ENCODE data around the gene SAYSD1.

Gene SAYSD1

DNA sequence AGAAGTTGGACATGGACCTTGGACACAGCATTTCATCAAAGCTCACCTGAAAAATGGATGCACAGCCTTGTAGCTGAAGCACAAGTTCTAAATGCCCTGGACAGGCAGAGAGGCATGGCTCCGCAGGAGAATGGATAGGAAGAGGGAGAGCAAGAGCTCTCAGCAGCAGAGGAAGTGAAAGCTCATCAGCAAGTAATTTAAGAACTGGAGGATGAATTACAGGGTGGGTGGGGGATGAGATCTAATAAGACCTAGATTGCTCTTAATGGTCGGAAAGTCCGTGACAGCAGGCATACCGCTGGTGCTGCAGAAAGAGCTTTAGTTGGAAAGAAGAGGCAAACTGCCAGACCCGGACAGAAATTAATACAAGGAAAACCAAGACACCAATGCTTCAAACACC lies 37.3 kb upstream of the SAYSD1 start:
- Histone ChIP-seq H3K27me3 (ENCODE audit: insufficient read depth, low read depth, severe bottlenecking) (peaks cover 2% of the 10 kb centered on the region), H3K4me3 (ENCODE audit: low read depth, low read length) (no peak overlapping the region), H3K9me3 (ENCODE audit: severe bottlenecking) (no peaks in the 10 kb centered on the region), H3K36me3 (no peaks in the 10 kb centered on the region), H3K27ac (no peak overlapping the region)
- TF ChIP-seq, protein P1, sequence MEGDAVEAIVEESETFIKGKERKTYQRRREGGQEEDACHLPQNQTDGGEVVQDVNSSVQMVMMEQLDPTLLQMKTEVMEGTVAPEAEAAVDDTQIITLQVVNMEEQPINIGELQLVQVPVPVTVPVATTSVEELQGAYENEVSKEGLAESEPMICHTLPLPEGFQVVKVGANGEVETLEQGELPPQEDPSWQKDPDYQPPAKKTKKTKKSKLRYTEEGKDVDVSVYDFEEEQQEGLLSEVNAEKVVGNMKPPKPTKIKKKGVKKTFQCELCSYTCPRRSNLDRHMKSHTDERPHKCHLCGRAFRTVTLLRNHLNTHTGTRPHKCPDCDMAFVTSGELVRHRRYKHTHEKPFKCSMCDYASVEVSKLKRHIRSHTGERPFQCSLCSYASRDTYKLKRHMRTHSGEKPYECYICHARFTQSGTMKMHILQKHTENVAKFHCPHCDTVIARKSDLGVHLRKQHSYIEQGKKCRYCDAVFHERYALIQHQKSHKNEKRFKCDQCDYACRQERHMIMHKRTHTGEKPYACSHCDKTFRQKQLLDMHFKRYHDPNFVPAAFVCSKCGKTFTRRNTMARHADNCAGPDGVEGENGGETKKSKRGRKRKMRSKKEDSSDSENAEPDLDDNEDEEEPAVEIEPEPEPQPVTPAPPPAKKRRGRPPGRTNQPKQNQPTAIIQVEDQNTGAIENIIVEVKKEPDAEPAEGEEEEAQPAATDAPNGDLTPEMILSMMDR (IDR thresholded peaks at IDR 0.05; ENCODE audit: low read depth, low read length): no peak
- DNase-seq: no peak

DNA sequence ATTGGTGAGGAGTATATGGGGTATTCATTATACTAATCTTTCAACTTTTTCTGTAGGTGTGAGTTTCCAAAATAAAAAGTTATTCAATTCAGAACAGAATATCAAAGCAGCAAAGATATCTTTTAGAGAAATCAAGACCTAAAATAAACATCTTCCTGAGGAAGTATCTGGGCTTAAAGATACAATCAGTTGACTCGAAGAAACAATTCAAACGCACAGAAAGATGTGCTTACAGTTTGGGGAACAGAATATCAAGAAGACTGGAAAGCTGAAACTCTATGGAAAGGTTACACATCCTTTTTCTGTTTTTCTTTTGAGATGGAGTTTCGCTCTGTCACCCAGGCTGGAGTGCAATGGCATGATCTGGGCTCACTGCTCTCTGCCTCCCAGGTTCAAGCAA lies 36.2 kb upstream of the SAYSD1 start:
- peaks cover 2% of the 10 kb centered on the region for H3K27me3 ChIP-seq (ENCODE audit: insufficient read depth, low read depth, severe bottlenecking)
- no peak overlapping the region for H3K27ac ChIP-seq
- no peaks in the 10 kb centered on the region for H3K9me3 ChIP-seq (ENCODE audit: severe bottlenecking)
- no peaks in the 10 kb centered on the region for H3K36me3 ChIP-seq
- H3K4me3 ChIP-seq (ENCODE audit: low read depth, low read length): no peak overlapping the region
- no peak for DNase-seq
- TF ChIP-seq, protein P1 (IDR thresholded peaks at IDR 0.05; ENCODE audit: low read depth, low read length): no peak

DNA sequence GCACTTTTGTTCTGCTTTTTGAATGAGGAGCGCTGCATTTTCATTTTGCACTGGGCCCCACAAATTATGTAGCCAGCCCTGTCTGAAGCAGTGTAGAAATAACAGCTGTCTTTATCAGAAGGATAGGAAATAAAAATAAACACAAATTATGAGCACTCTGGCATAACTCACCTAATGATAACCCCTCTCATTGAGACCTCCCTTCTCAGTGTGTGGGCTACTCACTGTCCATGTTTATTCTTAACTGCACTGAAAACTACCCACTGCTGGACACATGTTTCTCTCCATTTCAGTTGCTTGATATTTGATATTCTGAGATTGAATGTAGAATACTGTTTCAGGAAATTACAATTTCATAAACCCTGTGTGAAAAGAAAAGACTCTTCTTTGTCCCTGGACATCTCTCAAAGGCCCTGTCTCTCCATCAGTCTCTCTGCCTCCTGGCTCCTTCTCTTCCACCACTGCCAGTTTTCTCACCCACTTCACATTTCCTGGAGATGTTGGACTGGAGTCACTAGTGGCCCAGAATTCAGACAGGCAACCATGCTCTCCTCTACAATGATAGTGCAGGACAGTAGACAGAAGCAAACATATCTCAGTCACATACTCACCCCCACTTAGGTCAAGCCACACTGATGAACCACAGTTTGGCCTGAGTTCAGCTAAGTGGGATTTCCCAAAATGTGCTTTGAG lies 29.6 kb upstream of the SAYSD1 start:
- no peak overlapping the region for H3K27ac ChIP-seq
- no peaks in the 10 kb centered on the region for H3K36me3 ChIP-seq
- TF ChIP-seq, protein P1 (IDR thresholded peaks at IDR 0.05; ENCODE audit: low read depth, low read length): no peak
- H3K27me3 ChIP-seq (ENCODE audit: insufficient read depth, low read depth, severe bottlenecking): no peaks in the 10 kb centered on the region
- no peak overlapping the region for H3K4me3 ChIP-seq (ENCODE audit: low read depth, low read length)
- DNase-seq: no peak
- no peaks in the 10 kb centered on the region for H3K9me3 ChIP-seq (ENCODE audit: severe bottlenecking)

DNA sequence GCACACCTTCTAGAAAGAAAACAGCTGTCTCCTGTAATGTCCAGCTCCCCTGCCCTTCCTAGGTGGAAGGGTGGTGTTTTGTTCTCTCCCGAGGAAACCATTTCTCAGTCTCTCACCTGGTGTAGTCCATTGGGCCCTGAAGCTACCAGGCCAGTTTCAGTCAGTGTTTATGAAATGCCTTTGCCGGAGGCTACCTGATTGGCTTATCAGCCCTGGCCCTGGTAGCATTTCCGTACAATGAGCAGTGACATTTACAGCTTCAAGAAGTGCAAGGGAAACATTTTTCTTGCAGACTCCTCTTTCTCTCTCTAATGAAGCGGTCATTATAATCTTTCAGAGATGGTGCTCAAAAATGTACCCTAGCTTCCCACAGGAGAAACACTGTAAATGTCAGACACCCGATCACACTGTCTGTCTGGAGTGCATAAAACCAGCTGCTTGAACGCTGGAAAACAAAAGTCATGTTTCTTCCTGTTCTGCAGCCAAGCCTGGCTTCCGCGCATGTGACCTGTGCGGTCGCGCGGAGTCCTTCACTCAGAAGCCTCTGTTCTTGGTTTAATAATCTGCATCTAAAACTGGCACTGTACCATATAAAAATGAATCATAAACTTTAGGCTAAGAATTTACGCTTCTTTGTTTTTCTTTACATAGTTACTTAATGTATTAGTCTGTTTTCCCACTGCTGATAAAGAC lies 28.4 kb upstream of the SAYSD1 start:
- Histone ChIP-seq H3K27ac (no peak overlapping the region), H3K27me3 (ENCODE audit: insufficient read depth, low read depth, severe bottlenecking) (no peaks in the 10 kb centered on the region)
- no peak for DNase-seq

DNA sequence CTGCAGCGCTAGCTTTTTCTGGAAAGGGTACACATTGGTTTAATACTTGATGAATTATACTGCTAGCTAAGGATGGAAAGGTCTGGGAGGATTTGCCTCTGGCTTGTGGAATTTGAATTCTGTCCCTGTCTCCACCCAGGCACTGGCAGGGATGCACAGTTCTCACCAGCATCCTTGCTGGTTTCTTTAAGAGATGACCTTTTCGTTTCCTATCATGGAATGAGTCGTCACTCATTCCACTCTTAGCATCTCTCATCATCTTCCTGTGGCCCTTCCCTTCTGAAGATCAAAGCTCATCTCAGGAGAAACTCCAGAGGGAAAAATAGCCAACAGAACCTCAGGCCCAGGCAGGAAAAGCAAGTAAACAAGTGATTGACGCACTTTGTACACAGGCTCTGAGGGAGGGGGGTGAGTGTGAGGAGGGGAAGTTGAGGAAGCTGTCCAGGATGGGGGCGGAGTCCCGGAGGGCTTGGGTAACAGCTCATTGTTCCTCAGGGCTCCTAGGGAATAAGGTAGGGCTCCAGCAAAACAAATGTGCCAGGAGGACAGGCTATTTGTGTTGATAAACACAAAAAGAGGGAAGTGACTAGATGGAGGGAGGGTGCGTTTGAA lies 25.7 kb upstream of the SAYSD1 start:
- DNase-seq: no peak
- Histone ChIP-seq H3K4me3 (ENCODE audit: low read depth, low read length) (no peak overlapping the region), H3K27me3 (ENCODE audit: insufficient read depth, low read depth, severe bottlenecking) (no peaks in the 10 kb centered on the region), H3K27ac (no peak overlapping the region), H3K9me3 (ENCODE audit: severe bottlenecking) (no peaks in the 10 kb centered on the region), H3K36me3 (no peaks in the 10 kb centered on the region)
- TF ChIP-seq, protein P1 (IDR thresholded peaks at IDR 0.05; ENCODE audit: low read depth, low read length): no peak

More for the DNA sequence above, 28.4 kb upstream of the SAYSD1 start:
- Histone ChIP-seq H3K9me3 (ENCODE audit: severe bottlenecking) (no peaks in the 10 kb centered on the region), H3K36me3 (no peaks in the 10 kb centered on the region), H3K4me3 (ENCODE audit: low read depth, low read length) (no peak overlapping the region)
- TF ChIP-seq, protein P1 (IDR thresholded peaks at IDR 0.05; ENCODE audit: low read depth, low read length): no peak

Measured in WERI-Rb-1 (cell line).